HEK293T (cell line): ENCODE measurements around the gene ADK.
"Not testable (repeated sequence)": the region's sequence is repeated elsewhere in the genome, so short reads cannot be mapped to it uniquely, and the experiment has no call there.

Experiments
- CTCF ChIA-PET: fragments of 350-600 bp; formaldehyde crosslinking; extraction: SDS; loops from one replicate; lab custom pipeline; 2021; ENCODE audit warnings: antibody characterized with exemption, inconsistent platforms; lab: Yijun Ruan, JAX
- POLR2A ChIA-PET: fragments of 350-600 bp; formaldehyde crosslinking; extraction: SDS; loops from one replicate; lab custom pipeline; 2020; ENCODE audit warnings: antibody characterized with exemption, inconsistent platforms; lab: Yijun Ruan, JAX
- DNase-seq: peaks from one replicate; pipeline ENCODE4 v3.0.0; 2012; ENCODE audit warnings: mixed read lengths; ENCODE audit errors: extremely low spot score
- ARNT ChIP-seq: fragments of 450-650 bp; IDR thresholded peaks from 2 replicates; pipeline ENCODE4 v1.6.1; 2017; ENCODE audit warnings: mild to moderate bottlenecking
- BHLHE40 ChIP-seq: fragments of 450-650 bp; IDR thresholded peaks from 2 replicates; pipeline ENCODE4 v1.6.1; 2016; ENCODE audit warnings: mild to moderate bottlenecking, moderate library complexity, borderline replicate concordance
- CTBP1 ChIP-seq: fragments of 450-650 bp; IDR thresholded peaks from 2 replicates; pipeline ENCODE4 v1.6.1; 2016; ENCODE audit warnings: borderline replicate concordance
- ELF4 ChIP-seq: fragments of 450-650 bp; IDR thresholded peaks from 2 replicates; pipeline ENCODE4 v1.6.1; 2017; ENCODE audit warnings: antibody characterized with exemption
- FOXA1 ChIP-seq: fragments of 450-650 bp; IDR thresholded peaks from 2 replicates; pipeline ENCODE4 v1.6.1; 2016; ENCODE audit warnings: mild to moderate bottlenecking
- FOXK2 ChIP-seq: fragments of 450-650 bp; IDR thresholded peaks from 2 replicates; pipeline ENCODE4 v1.6.1; 2016; ENCODE audit warnings: mild to moderate bottlenecking
- FOXM1 ChIP-seq: fragments of 450-650 bp; IDR thresholded peaks from 2 replicates; pipeline ENCODE4 v1.6.1; 2017; ENCODE audit warnings: mild to moderate bottlenecking, borderline replicate concordance
- HDGF ChIP-seq: fragments of 450-650 bp; IDR thresholded peaks from 2 replicates; pipeline ENCODE4 v1.6.1; 2017; ENCODE audit warnings: antibody characterized with exemption, borderline replicate concordance
- L3MBTL2 ChIP-seq: fragments of 450-650 bp; conservative IDR thresholded peaks from 2 replicates; pipeline ENCODE4 v1.6.1; 2016; ENCODE audit warnings: mild to moderate bottlenecking
- LEF1 ChIP-seq: fragments of 450-650 bp; IDR thresholded peaks from 2 replicates; pipeline ENCODE4 v1.6.1; 2017; ENCODE audit warnings: mild to moderate bottlenecking, borderline replicate concordance
- NFRKB ChIP-seq: fragments of 450-650 bp; IDR thresholded peaks from 2 replicates; pipeline ENCODE4 v1.6.1; 2016; ENCODE audit warnings: mild to moderate bottlenecking, moderate library complexity
- SP1 ChIP-seq: fragments of 450-650 bp; IDR thresholded peaks from 2 replicates; pipeline ENCODE4 v1.6.1; 2017
- SUZ12 ChIP-seq: fragments of 450-650 bp; IDR thresholded peaks from 2 replicates; pipeline ENCODE4 v1.6.1; 2016; ENCODE audit warnings: mild to moderate bottlenecking
- TARDBP ChIP-seq: fragments of 450-650 bp; IDR thresholded peaks from 2 replicates; pipeline ENCODE4 v1.6.1; 2016
- ZNF384 ChIP-seq: fragments of 450-650 bp; IDR thresholded peaks from 2 replicates; pipeline ENCODE4 v1.6.1; 2016
- TF ChIP-seq, protein P1 (sequence below): fragments of 450-650 bp; IDR thresholded peaks from 2 replicates; pipeline ENCODE4 v1.6.1; 2016

Gene ADK

DNA sequence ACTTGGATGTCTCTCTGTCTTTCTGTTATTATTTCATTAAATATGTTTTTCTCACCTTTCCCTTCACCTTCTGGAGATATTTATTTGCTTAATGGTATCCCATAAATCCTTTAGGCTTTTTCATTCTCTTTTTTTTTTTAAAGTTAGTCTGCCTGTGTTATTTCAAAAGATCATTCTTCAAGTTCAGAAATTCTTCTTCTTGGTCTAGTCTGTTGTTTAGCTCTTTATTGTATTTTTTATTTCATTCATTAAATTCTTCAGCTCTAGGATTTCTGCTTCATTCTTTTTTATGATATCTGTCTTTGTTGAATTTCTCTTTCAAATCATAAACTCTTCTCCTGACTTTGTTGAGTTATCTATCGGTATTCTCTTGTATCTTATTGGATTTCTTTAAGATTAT lies 363.3 kb downstream of the ADK start:
- TF ChIP-seq NFRKB (no peak), L3MBTL2 (no peak), SUZ12 (no peak), HDGF (no peak), CTBP1 (no peak), FOXA1 (no peak), ELF4 (no peak), BHLHE40 (no peak), LEF1 (no peak), FOXM1 (no peak), ZNF384 (no peak), FOXK2 (no peak), TARDBP (no peak), SP1 (no peak)
- TF ChIP-seq, protein P1, sequence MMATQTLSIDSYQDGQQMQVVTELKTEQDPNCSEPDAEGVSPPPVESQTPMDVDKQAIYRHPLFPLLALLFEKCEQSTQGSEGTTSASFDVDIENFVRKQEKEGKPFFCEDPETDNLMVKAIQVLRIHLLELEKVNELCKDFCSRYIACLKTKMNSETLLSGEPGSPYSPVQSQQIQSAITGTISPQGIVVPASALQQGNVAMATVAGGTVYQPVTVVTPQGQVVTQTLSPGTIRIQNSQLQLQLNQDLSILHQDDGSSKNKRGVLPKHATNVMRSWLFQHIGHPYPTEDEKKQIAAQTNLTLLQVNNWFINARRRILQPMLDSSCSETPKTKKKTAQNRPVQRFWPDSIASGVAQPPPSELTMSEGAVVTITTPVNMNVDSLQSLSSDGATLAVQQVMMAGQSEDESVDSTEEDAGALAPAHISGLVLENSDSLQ, result no peak
- POLR2A ChIA-PET, result no interaction called here
- DNase-seq, result no peak
- CTCF ChIA-PET, result interaction anchor here (0.7 kb wide), 1 partner anchor 11 kb away, joined by 3 read pairs; no protein-coding TSS in a partner anchor

- DNase-seq, result no peak
- ChIA-PET POLR2A (no interaction called here), CTCF (no interaction called here)
- TF ChIP-seq FOXM1 (no peak), ELF4 (no peak), NFRKB (no peak), SUZ12 (no peak), HDGF (no peak), FOXA1 (no peak), SP1 (no peak), LEF1 (no peak), ZNF384 (no peak), FOXK2 (no peak), TARDBP (no peak), L3MBTL2 (no peak), ARNT (no peak)
- TF ChIP-seq, protein P1, result no peak
Observed at GRCh38 chr10:74518061-74518460, 367.0 kb downstream of the ADK start.

- ChIA-PET CTCF (no interaction called here), POLR2A (no interaction called here)
- TF ChIP-seq BHLHE40, result no peak
- DNase-seq, result no peak
Observed at GRCh38 chr10:74521526-74521925, 370.5 kb downstream of the ADK start.

- no peak for DNase-seq
Observed at GRCh38 chr10:74523199-74523598, 372.2 kb downstream of the ADK start.

DNA sequence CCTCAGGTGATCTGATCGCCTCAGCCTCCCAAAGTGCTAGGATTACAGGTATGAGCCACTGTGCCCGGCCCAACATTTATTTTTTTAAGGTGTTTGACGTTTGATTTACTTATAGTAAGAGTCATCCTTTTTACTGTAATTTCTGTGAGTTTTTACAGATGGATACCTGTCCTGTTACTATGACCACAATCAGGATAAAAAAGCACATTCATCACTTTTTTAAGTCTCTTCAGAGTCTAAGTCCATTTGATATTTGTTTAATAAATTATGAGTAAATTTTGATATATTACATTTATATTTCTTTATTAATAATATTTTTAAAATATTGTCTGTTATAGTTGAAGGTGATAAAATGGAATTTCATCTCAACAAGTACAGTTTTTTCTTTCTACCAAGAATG lies 374.9 kb downstream of the ADK start:
- DNase-seq, result no peak
- CTCF ChIA-PET, result no interaction called here
- POLR2A ChIA-PET, result no interaction called here
- TF ChIP-seq HDGF (no peak), BHLHE40 (no peak), CTBP1 (no peak), TARDBP (no peak), FOXA1 (no peak), ARNT (no peak)
- TF ChIP-seq, protein P1, result no peak

More at GRCh38 chr10:74523199-74523598, 372.2 kb downstream of the ADK start:
- ChIA-PET CTCF (no interaction called here), POLR2A (no interaction called here)
- TF ChIP-seq L3MBTL2 (no peak), LEF1 (no peak), CTBP1 (no peak), SP1 (no peak), ZNF384 (no peak), BHLHE40 (no peak), SUZ12 (no peak), NFRKB (no peak), HDGF (no peak)
- TF ChIP-seq, protein P1, result no peak

GRCh38 chr10:74527611-74528010 lies 376.6 kb downstream of the ADK start:
- CTCF ChIA-PET, POLR2A ChIA-PET, DNase-seq: not testable (repeated sequence)

DNA sequence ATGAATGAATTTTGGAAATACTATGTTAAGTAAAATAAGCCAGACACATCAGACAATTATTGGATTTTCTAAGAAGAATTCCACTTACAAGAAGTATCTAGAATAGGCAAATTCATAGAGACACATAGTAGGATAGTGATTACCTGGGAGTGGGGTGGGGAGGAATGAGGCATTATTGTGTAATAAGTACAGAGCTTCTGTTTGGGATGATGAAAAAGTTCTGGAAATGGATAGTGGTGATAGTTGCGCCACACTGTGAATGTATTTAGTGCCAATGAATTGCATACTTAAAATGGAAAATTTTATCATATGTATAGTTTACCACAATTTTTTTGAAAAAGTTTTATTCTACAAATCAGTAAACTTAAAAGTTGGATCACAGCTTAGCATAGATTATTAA lies 378.2 kb downstream of the ADK start:
- TF ChIP-seq SP1 (no peak), BHLHE40 (no peak), ELF4 (no peak)
- ChIA-PET POLR2A (no interaction called here), CTCF (no interaction called here)
- no peak for DNase-seq
